GM21367 (cell line): ENCODE measurements around the gene SPINT1.

Experiments used
- ATAC-seq: cut with Tn5 transposase; IDR thresholded peaks from one replicate; pipeline ENCODE4 v1.9.1; 2021; ENCODE audit not compliant: unreplicated experiment

SPINT1 gene

DNA sequence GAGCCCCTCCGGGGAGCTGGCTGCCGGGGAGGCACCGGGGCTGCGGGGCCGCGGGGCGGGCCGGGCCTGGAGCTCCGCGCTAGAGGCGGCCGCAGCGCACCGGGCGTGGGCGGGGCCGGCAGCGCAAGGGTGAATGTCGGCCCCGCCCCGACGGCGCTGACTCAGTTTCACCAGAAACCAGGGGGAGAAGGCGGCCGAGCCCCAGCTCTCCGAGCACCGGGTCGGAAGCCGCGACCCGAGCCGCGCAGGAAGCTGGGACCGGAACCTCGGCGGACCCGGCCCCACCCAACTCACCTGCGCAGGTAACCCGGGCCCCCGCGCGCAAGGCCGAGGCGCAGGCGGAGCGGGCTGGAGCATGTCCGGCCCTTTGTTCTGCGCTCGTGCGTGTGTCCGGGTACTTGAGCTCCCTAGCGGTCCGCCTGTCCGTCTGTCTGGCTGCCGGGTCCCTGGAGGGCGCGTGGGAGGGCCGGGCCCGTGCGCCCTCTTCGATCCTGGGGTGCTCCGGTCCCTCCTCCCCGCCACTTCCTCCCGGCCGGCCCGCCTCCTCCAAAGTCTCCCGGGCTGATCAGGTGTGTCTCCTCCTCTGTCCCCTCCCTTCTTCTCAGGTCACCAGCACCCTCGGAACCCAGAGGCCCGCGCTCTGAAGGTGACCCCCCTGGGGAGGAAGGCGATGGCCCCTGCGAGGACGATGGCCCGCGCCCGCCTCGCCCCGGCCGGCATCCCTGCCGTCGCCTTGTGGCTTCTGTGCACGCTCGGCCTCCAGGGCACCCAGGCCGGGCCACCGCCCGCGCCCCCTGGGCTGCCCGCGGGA is at the start of gene SPINT1:
Gene SPINT1 (plus strand): TSS at position 164 of the 811 bp plus-strand sequence. CDS start 507 bp downstream, at position 671.
- ATAC-seq = no peak

GRCh38 chr15:40796041-40796440 is 47.8 kb upstream of the SPINT1 start:
- ATAC-seq = no peak

DNA sequence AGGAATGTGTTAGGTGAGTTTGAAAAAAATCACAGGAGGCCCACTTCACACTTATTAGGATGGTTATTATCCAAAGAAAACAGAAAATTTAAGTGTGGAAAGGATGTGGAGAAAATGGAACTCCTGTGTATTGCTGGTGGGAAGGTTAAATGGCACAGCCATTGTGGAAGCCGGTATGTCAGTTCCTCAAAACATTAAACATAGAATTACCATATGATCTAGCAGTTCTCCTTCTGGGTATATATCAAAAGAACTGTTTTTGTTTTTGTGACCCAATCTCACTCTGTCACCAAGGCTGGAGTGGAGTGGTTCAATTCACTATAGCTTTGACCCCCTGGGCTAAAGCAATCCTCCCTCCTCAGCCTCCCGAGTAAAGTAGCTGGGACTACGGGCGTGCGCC is 47.3 kb upstream of the SPINT1 start:
- ATAC-seq = no peak

DNA sequence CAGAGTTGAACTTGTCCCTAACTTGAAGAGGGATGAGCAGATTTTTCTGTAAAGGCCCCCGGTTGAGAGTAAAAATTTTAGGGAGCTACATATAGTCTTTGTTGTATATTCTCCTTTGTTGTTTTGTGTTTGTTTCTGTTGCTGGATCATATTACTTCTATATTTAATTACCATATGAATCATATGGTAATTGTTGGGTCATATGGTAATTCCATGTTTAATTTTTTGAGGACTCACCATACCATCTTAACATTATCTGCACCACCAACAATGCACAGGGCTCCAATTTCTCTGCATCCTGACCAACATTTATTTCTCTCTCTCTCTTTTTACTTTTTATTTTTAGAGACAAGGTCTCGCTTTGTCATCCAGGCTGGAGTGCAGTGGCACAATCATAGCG is 44.3 kb upstream of the SPINT1 start:
- ATAC-seq = no peak

DNA sequence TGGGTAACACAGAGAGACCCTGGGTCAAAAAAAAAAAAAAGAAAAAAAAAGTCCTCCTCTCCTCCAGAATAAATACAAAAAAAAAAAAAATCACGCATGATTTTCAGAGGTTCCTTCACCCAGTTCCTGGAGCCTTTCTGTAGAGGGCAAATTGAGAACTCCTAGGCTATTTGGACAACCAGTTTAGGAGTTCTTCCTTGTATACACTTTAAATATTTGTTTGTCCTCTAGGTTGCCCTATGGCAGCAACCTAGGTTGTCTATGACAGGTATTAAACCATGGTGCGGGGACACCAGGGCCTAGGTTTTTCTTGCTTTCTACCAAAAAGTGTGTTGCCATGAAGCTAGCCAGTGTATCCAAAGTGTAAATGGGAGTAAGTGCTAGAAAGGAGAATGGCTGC is 40.8 kb upstream of the SPINT1 start:
- no peak for ATAC-seq

GRCh38 chr15:40803688-40804087 is 40.2 kb upstream of the SPINT1 start:
- ATAC-seq = no peak

GRCh38 chr15:40806672-40807027 is 37.2 kb upstream of the SPINT1 start:
- peak; percentile 1 for ATAC-seq

- peak; percentile 83 for ATAC-seq
These were observed 36.6 kb upstream of the SPINT1 start, which contains the start of the genes DNAJC17 and ZFYVE19 for GRCh38 chr15:40807028-40807887. Gene DNAJC17 (minus strand): TSS chr15:40807473. CDS start chr15:40807446, 27 bp downstream. Gene ZFYVE19 (plus strand): TSS chr15:40807089. CDS start chr15:40807590, 501 bp downstream.

DNA sequence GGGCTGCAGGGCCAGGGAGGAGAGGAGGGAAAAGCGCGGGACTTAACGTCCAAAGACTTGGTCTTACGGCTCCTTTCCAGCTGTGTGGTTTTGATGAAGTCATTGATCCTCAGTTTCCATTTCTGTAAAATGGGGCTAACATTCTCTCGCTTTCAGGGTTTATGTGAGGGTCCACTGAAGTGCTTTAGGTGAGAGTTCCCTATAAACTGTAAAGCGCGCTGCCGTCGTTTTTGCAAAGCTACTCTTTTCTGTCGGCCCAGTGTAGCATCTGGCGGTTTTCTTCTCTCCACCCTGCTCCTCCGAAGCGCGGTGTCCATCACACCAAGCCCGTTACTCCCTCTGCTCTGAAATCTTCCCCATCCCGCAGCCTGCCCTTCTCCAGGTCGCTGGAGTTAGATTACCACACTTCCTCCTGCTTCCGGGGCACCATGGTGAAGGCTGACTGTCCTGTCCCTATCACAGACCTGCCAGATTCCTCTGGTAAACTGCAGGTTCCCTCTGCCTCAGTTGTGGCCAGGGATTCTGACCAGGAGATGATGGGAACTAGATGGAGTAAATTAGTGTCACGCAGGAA is 35.9 kb upstream of the SPINT1 start:
- ATAC-seq = no peak

GRCh38 chr15:40808861-40809450 is 34.9 kb upstream of the SPINT1 start:
- ATAC-seq = no peak

DNA sequence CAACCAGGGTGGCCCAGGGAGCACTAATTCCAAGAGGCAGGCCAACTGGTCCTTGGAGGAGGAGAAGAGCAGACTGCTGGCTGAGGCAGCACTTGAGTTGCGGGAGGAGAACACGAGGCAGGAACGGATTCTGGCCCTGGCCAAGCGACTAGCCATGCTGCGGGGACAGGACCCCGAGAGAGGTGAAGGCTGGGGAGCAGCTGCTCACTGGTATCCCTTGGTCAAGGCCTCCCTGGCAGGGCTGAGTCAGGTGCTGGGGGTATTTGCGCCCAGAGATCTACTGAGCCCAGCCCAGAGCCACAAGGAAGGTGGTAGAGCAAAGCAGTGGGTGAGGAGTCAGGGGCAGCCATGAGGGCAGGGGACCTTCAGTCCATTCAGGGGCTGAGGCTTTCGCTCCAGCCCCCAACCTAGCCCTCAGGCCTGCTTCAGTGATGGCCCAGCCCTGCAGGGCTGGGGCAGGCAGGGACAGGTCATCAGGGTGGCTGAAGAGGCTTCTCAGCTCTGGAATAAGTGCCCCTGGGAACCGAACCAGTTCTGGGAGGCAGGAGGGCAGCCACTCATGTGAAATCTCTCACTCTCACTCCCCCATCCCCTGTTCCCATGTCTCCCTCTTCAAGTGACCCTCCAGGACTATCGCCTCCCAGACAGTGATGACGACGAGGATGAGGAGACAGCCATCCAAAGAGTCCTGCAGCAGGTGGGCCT is 31.0 kb upstream of the SPINT1 start:
- no peak for ATAC-seq

GRCh38 chr15:40815042-40815698 is 28.7 kb upstream of the SPINT1 start:
- ATAC-seq = no peak

DNA sequence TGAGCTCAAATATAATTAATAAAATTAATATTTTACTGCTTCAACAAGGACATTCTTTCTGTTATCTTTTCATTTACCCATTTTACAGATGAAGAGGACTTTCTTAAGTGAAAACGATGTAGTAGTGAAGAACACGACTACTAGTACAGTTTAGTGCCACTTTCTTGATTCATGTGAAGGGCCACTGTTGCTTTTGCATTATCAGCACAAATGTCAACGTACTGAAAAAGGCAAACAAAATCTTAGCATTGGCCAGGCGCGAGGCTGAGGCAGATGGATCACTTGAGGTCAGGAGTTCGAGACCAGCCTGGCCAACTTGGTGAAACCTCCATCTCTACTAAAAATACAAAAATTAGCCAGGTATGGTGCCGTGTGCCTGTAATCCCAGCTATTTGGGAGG is 24.8 kb upstream of the SPINT1 start:
- no peak for ATAC-seq

DNA sequence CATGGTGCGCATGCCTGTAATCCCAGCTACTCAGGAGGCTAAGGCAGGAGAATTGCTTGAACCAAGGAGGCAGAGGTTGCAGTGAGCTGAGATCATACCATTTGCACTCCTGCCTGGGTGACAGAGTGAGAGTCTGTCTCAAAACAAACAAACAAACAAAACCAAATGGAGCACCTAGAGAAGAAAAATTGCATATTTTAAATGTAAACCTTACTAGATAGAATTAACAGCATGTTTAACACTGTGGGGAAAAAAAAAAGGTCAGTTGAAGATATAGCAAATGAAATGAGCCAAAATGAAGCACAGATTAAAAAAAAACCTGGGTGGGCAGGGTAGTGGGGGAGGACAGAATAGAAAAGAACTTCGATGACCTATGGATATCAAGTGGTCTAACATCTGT is 22.7 kb upstream of the SPINT1 start:
- no peak for ATAC-seq

GRCh38 chr15:40823572-40824343 is 20.1 kb upstream of the SPINT1 start:
- ATAC-seq = no peak

DNA sequence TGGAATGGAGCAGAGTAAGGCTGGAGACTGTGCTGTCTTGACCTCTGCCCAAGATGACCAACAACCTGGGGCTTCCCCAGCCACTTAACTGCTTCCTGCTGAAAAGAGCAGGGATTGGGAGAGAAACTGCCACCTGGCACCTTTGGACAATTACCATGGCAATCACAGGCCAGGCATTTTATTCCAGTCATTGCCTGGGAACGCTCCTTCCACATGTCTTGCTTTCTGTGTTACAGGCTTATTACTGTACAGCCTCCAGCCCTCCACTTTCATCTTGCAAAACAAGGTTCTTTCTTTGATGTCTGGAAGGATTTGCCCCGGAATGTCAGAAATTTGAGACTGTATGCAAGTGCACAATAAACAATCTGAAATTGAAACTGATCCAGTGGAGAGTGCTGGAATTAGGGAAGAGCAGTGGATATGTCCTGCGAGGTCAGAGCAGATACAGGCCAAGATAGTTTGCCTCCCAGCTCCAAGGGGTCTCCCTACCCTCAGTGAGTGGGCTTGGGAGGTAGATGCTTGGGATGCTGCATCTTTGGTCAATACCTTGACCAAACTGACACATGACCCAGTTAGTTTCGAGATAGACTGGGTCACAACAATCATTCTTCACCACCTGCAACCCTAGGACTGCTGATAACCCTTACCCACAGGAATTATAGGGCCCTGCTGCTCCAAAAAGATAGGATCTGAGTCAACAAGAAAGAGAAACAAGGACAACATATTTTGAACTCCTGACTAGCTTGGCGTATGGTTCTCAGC is 18.0 kb upstream of the SPINT1 start:
- ATAC-seq = no peak

DNA sequence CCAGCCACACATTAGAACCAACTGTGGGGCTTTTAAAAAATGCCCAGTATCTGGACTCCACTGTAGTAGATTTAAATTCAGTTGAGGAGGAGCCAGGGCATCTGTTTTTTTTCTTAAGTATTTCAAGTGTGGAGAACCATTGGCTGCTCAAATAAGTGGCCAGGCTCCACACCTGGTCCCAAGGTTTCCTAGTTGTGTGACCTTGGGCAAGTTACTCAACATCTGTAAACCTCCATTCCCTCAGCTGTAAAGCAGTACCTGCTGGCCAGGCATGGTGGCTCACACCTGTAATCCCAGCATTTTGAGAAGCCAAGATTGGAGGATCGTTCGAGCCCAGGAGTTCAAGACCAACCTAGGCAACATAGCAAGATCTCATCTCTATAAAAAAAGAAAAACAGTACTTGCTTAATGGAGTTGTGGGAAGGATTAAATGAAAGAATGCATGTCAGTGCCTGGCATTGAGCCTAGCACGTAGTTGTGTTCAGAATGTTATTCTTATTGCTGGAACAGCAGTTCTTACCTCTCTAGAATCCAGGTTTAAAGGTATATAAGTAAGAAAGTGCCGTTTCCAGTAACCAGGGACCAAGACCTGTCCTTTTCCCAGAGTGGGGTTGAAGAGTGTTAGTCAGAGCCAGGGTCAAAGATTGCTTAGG is 17.3 kb upstream of the SPINT1 start:
- no peak for ATAC-seq

DNA sequence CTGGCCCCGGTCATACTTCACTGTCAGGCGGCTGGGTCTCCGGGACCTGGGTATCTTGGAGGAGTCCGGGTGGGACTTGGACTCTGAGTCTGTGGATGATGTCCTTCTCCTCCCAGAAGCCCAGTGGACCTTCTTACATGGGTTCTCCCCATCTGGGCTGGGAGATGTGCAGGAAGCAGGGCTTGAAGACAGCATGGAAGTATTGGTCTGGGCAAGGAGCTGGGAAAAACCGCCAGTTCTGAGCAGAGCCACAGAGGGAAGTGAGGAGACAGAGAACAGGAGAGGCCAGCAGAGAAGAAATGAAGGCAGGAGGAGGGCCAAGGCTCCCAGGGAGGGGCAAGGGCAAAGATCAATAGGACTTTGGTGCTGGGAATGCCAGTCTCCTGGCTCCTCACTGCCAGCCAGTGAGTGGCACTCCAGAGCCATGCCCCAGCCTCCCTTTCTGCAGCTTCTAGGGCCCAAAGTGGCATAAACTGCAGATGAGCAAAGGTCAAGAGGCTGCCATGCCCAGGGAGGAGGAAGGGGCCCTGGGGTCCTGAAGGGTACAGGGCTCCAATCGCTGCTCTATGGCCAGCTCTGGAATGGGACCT is 15.3 kb upstream of the SPINT1 start, which contains the start of gene PPP1R14D:
Gene PPP1R14D (minus strand): TSS at position 262 of the 590 bp plus-strand sequence. CDS start 67 bp downstream, at position 195.
- no peak for ATAC-seq
